GM18870 (cell line): ENCODE measurements around the gene SLC25A36.
"Not testable (repeated sequence)": the region's sequence is repeated elsewhere in the genome, so short reads cannot be mapped to it uniquely, and the experiment has no call there.

Experiments
- ATAC-seq: cut with Tn5 transposase; IDR thresholded peaks from one replicate; pipeline ENCODE4 v1.9.1; 2021; ENCODE audit warnings: moderate library complexity; ENCODE audit not compliant: unreplicated experiment

SLC25A36 gene

DNA sequence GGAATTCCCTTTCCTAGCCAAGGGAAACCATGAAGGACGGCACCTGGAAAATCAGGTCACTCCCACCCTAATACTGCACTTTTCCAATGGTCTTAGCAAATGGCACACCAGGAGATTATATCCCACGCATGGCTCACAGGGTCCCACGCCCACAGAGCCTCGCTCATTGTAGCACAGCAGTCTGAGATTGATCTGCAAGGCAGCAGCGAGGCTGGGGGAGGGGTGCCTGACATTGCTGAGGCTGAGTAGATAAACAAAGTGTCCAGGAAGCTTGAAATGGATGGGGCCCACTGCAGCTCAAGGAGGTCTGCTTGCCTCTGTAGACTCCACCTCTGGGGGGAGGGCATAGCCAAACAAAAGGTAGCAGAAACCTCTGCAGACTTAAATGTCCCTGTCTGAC is 46.2 kb downstream of the SLC25A36 start:
- not testable (repeated sequence) for ATAC-seq

DNA sequence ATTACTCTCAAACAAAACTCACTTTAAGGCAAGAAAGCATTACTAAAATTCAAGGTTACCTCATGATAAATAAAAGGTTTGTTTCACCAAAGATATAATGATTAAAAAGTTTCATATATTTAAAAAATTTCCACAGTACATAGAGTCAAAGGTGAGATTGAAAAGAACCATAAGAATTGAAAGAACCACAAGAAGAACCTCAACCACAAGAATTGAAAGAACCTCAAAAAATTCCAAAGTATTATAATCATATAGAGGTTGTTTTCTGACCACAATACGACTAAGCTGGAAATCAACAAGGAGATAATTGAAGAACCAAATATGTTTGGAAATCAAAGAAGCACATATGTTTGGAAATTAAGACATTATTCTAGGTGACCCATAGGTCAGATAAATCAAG is 52.7 kb downstream of the SLC25A36 start:
- ATAC-seq: no peak

DNA sequence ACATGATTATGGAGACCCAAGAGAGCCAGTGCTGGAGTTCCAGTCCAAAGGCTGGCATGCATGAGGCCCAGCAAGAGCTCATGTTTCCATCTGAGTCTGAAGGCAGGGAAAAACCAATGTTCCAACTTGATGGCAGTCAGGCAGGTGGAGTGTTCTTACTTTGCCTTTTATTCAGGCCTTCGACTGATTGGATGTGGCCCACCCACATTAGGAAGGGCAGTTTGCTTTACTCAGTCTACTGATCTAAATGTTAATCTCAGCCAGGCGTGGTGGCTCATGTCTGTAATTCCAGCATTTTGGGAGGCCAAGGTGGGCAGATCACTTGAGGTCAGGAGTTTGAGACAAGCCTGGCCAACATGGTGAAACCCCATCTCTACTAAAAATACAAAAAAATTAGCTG is 53.2 kb downstream of the SLC25A36 start:
- not testable (repeated sequence) for ATAC-seq

DNA sequence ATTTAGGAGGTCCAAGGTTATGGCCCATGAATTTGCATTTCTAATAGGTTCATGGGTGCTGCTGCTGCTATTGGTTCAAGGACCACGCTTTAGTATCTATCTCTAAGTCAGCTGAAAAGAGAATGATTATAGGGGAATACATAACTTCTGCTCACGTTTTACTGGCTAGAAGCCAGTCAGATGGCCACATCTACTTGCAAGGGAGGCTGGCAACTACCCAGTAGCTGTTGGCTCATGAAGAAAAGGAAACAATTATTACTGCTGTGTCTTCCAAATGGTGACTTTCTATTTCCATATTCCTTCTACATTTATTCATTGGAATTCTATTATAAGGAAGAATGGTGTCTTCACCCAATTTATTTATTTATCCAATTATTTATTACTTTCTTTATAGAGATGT is 54.2 kb downstream of the SLC25A36 start:
- no peak for ATAC-seq

DNA sequence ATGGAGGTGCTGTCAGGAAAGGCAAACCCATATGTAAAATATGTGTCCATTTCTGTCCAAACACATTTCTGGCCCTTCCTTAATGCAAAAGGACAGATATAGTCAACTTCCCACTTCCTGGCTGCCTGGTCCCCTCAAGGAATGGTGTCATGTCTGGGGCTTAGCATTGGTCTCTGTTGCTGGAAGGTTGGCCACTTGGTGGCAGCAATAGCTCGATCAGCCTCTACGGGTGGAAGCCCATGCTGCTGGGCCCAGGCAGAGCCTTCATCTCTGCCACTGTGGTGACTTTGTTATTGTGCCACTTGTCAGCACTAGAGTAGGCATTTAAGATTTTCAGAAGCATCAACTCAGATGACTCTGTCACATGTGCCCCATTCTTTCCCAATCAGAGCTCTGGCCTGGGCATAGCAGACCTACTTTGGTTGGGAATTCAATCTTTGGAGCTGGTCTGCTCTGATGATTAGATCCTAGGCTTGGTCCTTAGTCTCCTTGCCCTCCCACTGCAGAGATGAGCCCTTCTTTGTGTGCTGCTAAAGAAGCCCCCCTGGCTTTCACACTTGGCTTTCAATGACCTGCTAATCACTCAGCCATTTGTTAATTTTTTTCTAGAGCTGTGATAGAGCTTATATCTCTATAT is 58.5 kb downstream of the SLC25A36 start:
- ATAC-seq: no peak

DNA sequence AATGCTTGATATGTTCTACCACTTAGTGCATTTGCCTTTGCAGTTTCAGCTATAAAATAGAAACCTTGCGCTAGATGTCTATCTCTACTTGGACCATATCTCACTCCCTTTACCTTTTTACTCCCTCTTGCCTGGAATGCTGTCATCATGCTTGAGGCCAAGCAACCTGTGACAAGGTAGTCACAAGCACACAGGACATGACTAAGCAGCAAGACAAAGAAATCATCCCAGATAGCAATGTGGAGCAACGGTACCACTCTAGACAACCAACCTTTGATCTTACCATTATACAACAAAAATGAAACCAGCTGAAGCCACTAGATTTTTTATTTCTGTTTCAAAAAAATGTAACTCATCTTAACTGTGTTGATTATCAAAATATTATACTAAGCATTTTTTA is 59.0 kb downstream of the SLC25A36 start:
- ATAC-seq: no peak

DNA sequence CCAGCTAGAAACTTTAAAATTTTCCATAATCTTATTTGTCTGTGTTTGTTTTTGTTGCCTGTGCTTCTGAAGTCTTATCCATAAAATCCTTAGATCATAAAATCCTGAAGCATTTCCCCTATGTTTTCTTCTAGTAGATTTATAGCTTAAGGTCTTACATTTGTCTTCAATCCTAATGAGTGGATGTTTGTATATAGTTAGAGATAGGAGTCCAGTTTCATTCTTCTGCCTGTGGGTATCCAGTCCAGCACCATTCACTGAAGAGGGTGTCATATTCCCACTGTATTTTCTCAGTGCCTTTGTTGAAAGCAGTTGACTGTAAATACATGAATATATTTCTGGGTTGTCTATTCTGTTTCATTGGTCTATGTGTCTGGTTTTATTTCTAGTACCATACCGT is 64.7 kb downstream of the SLC25A36 start:
- ATAC-seq: no peak

DNA sequence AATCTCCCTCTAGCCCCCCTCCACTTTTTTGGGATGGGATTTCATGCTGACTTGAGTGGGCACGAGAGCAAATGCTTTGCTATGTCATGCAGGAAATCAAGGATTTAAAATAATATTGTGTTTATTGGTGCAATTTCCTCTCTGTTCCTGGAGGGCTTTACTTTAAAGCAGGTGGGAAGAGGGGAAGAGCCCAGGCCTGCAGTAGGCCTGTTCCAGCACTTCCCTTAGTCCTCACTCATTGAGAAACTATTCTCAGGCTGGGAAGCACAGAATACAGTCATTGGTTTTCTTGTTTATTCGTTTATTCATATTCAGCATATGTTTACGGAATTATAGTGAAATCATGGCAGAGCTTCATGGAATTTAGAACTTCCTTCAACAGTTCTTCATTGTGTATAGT is 67.9 kb downstream of the SLC25A36 start:
- no peak for ATAC-seq

DNA sequence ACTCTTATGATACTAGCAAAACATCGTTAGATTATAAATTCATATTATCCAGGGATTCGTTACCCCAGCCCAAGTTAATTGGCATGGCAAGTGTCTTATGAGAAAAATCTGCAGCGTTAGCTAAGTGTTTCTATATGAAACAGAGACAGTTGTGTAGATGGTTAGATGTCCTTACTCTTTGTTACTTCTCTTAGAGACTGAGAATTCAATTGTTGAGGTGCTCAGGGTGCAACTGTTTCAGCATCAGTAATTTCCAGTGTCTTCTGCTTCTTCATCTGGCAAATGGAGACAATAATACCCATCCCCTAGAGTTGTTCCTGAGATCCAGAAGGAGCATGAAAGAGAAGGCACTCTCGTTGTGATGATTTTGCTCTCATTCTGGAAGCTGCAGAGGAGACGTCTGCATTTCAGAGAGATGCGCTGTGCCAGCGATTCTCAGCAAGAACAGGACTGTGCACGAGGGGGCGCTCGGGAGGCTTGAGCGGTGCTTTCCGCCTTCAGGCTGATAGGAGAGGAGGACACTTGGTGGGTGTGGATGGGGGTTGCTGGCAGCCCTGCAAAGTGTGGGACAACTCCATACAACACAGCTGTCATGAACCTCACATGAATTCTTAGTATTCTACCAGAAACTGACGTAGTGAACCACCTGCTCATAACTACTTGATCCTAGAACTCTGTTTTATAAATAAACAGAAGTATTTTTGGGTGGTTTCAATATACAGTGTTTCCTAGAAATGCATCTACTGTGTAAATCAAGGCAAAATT is 69.8 kb downstream of the SLC25A36 start:
- peak; percentile 67 for ATAC-seq

DNA sequence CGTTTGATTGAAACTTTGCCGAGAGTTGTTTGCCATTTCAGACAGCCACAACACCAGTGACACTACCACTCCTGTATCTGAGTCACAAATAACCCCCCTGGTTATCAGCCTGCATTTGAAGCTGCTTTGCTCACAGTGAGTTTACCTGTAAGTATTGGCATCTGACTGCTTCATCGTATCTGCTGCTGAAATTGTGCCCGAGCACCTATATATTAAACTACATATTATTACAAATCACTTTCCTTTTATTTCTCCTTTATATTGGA is 70.3 kb downstream of the SLC25A36 start:
- peak; percentile 20 for ATAC-seq

DNA sequence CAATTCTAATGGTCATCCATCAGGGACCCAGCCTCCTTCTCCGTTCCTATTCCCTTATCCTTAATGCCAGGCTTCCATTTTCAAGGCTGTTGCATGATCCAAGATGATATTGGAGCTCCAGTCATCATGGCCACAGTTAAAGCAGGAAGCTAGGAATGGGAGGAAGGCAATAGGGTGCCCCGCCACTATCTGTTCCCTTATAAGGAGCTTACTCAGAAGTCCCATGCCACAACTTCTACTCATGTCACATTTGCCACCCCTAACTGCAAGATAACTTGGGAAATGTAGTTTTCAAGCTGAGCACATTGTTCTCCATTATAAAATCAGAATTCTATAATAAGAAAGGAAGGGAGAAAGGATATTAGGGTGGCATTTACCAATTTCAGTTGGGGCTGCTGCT is 70.9 kb downstream of the SLC25A36 start:
- ATAC-seq: no peak

DNA sequence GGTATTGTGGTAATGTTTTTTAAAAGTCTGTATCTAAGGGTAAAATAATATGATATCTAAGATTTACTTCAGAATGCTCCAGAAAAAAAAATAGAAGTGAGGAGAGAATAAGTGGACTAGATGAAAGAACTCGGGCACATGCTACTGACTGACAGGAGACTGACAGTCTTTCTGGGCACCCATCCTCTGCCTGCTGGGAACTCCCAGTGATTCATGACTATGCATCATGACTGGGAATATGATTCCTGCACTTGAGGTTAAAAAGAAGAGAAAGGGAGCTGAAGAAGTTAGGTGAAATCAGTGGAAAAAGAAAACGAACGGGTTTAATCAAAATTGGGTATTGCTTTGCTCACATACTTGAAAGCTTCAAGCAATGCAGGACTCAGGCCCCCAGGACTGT is 73.8 kb downstream of the SLC25A36 start:
- ATAC-seq: no peak

DNA sequence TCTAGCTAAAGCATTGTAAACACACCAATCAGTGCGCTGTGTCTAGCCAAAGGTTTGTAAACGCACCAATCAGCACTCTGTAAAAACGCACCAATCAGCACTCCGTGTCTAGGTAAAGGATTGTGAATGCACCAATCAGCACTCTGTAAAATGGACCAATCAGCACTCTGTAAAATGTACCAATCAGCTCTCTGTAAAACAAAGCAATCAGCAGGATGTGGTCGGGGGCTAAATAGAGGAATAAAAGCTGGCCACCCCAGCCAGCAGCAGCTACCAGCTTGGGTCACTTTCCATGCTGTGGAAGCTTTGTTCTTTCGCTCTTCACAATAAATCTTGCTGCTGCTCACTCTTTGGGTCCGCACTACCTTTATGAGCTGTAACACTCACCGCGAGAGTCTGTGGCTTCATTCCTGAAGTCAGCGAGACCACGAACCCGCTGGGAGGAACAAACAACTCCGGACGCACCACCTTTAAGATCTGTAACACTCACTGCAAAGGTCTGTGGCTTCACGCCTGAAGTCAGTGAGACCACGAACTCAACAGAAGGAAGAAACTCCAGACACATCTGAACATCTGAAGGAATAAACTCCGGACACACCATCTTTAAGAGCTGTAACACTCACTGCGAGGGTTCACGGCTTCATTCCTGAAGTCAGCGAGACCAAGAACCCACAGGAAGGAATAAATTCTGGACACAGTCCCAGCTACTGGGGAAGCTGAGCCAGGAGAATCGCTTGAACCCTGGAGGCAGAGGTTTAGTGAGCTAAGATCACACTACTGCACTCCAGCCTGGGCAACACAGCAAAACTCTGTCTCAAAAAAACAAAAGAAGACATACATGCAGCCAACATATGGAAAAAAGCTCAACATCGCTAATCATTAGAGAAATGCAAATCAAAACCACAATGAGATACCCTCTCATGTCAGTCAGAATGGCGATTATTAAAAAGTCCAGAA is 76.0 kb downstream of the SLC25A36 start:
- ATAC-seq: not testable (repeated sequence)

DNA sequence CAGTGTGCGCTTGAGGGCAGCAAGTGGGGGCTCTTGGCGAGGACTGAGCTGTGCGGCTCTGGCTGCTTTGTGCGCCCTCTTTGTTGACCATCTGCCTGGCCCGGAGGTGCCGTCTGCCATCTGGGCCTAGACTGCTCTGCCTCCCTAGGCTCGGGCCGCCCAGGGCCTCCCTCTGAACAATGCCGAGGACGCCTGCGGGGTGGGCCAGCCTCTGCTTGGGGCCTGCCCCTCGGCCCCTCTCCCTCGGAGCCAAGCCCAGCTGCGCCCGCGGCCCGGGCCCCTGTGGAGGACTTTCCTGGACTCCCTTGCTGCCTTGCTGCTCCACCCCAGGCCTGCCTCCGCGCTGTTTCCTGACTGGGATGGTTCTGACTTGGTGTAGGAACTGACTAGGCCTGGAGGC is 77.6 kb downstream of the SLC25A36 start:
- no peak for ATAC-seq

DNA sequence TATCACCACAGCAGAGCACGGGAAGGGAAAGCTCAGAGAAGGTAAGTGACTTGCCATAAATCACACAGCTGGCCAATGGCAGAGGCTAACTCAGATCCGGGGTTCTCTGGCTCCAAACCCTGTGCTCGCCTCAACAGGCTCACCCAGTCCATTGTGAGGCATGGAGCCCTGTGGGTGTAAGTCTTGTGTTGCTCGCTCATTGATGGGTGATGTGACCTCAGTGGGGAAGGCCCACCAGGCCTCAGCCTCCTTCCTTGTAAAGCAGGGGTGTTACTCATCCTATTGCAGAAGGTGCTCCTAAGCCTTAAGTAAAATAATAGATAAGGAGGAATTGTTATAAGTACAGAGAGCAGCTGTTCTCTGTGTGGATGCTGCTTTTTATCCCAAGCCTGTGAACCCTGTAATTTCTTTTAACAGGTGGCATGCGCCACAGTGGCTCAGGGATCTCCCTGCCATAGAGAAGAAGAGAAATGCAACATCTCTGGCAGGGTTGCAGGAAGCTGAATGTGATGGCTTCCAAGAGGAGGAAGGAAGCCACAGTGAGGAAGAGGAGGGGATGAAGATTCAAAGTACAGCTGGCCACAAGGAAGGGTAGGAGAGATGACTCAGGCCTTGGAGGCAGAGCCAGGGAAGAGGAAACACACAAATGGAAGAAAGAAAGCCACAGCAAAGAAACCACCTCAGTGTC is 78.7 kb downstream of the SLC25A36 start:
- ATAC-seq: no peak

DNA sequence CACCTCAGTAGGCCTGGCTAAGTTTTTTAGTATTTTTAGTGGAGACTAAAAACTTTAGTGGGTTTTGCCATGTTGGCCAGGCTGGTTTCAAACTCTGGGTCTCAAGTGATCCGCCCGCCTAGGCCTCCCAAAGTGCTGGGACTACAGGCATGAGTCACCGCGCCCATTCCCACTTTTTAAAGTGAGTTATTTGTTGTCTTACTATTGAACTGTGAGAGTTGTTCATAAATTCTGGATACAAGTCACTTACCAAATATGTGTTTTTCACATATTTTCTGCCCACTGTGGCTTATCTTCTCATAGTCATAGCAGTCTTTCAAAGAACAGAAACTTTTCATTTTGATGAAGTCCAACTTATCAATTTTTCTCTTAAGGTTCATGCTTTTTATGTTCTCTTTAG is 79.6 kb downstream of the SLC25A36 start:
- no peak for ATAC-seq
